Measurements from ENCODE around the gene SLC18A3. TPM values are rescaled to one million over a fixed set of nuclear protein-coding genes. Genes with fewer than 3 reads are reported as not detected.

The SLC18A3 gene
- total RNA-seq (1.1 and 1.4 TPM in 2 replicates), polyA plus RNA-seq (4.3 and 8.1 TPM in 2 replicates)

GRCh38 chr10:49610114-49610457, at the start of gene SLC18A3:
SLC18A3 (plus strand) TSS chr10:49610310; CDS start chr10:49610741, 431 bp downstream.
- Histone ChIP-seq H4K20me1 (ENCODE audit: insufficient read depth, poor library complexity, severe bottlenecking) (no peaks in the 10 kb centered on the region), H2AFZ (peak within 1 kb of the TSS; percentile 56), H3K9me3 (ENCODE audit: low read depth) (no peaks in the 10 kb centered on the region), H3K4me1 (ENCODE audit: insufficient read depth) (peaks cover 10% of the 10 kb centered on the region), H3K27ac (no peak within 1 kb of the TSS), H3K9me2 (replicated peaks; ENCODE audit: insufficient read depth) (no peaks in the 10 kb centered on the region), H3K36me3 (replicated peaks; ENCODE audit: insufficient read depth, low read depth) (no peaks in the 10 kb centered on the region), H3K4me2 (peak within 1 kb of the TSS; percentile 84), H3K27me3 (peaks cover 83% of the 10 kb centered on the region), H3K4me3 (peak within 1 kb of the TSS; percentile 20), H3K79me2 (no peaks in the 10 kb centered on the region)
- no peak for DNase-seq (ENCODE audit: low spot score)
- WGBS (ENCODE audit: low lambda C conversion rate, missing lambda C conversion rate): 0% methylated on average over 1 of the region's 43 CpGs
- TF ChIP-seq EZH2phosphoT487 (IDR thresholded peaks at IDR 0.05; ENCODE audit: low read depth, severe bottlenecking, unreplicated experiment): no peak
- TF ChIP-seq CTCF (IDR thresholded peaks at IDR 0.05; ENCODE audit: poor library complexity): no peak
- TF ChIP-seq EZH2 (IDR thresholded peaks at IDR 0.05; ENCODE audit: borderline replicate concordance): peak; percentile 2

- Histone ChIP-seq H4K20me1 (ENCODE audit: insufficient read depth, poor library complexity, severe bottlenecking) (no peaks in the 10 kb centered on the region), H3K4me3 (no peak overlapping the region), H3K27ac (no peak overlapping the region), H3K27me3 (no peaks in the 10 kb centered on the region), H3K79me2 (no peaks in the 10 kb centered on the region), H2AFZ (no peak overlapping the region), H3K9me3 (ENCODE audit: low read depth) (no peaks in the 10 kb centered on the region), H3K4me2 (no peak overlapping the region), H3K4me1 (ENCODE audit: insufficient read depth) (no peaks in the 10 kb centered on the region), H3K9me2 (replicated peaks; ENCODE audit: insufficient read depth) (no peaks in the 10 kb centered on the region), H3K36me3 (replicated peaks; ENCODE audit: insufficient read depth, low read depth) (no peaks in the 10 kb centered on the region)
- TF ChIP-seq EZH2 (IDR thresholded peaks at IDR 0.05; ENCODE audit: borderline replicate concordance) (no peak), EZH2phosphoT487 (IDR thresholded peaks at IDR 0.05; ENCODE audit: low read depth, severe bottlenecking, unreplicated experiment) (no peak), CTCF (IDR thresholded peaks at IDR 0.05; ENCODE audit: poor library complexity) (no peak)
- 76% methylated on average over 2 of the region's 2 CpGs for WGBS (ENCODE audit: low lambda C conversion rate, missing lambda C conversion rate)
- DNase-seq (ENCODE audit: low spot score): no peak
These were observed 49.6 kb upstream of the SLC18A3 start for GRCh38 chr10:49560526-49560925.

GRCh38 chr10:49562893-49563292, 47.2 kb upstream of the SLC18A3 start:
- Histone ChIP-seq H3K4me1 (ENCODE audit: insufficient read depth) (no peaks in the 10 kb centered on the region), H3K27ac (no peak overlapping the region), H3K4me2 (no peak overlapping the region), H3K4me3 (no peak overlapping the region), H3K36me3 (replicated peaks; ENCODE audit: insufficient read depth, low read depth) (no peaks in the 10 kb centered on the region), H4K20me1 (ENCODE audit: insufficient read depth, poor library complexity, severe bottlenecking) (no peaks in the 10 kb centered on the region), H3K27me3 (no peaks in the 10 kb centered on the region), H3K9me2 (replicated peaks; ENCODE audit: insufficient read depth) (no peaks in the 10 kb centered on the region), H2AFZ (no peak overlapping the region), H3K79me2 (no peaks in the 10 kb centered on the region), H3K9me3 (ENCODE audit: low read depth) (no peaks in the 10 kb centered on the region)
- WGBS (ENCODE audit: low lambda C conversion rate, missing lambda C conversion rate): 61% methylated on average over 1 of the region's 1 CpG
- no peak for DNase-seq (ENCODE audit: low spot score)
- TF ChIP-seq EZH2phosphoT487 (IDR thresholded peaks at IDR 0.05; ENCODE audit: low read depth, severe bottlenecking, unreplicated experiment): no peak
- no peak for TF ChIP-seq EZH2 (IDR thresholded peaks at IDR 0.05; ENCODE audit: borderline replicate concordance)
- no peak for TF ChIP-seq CTCF (IDR thresholded peaks at IDR 0.05; ENCODE audit: poor library complexity)
